ENCODE results near the gene PCDHGA6.

DNA sequence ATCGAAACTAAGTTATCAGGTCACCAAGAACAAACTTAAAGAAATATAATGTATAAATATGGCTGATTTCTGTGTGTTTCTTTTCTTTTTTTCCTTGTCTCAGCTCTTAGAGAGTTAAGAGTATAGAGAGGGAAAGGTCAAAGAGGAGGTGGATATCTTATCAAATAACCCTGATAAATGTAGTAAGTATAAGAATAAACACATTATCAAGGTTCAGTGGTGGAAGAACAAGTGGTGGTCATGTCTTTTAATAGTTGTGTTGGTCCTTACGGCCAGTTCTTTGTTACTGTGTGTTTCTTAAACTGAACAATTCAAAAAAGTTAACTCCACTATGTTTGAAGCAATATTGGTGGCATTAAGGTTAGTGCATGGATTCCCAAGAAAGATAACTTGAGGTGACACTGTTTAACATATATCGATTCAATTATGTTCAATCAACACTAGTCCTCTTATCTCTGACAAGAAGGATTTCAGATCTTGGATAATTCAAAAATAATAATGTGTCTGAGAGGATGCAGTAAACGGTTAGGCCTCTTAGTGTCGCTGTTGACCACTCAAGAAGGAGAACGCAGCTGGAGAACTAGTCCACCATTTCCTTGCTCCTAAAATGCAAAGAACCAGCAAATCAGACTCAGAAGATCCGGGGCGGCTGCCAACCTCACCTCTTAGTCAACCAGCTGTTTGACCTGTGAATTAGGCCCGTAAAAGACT, 30.3 kb upstream of the PCDHGA6 start, which contains the start of gene PCDHGA3:
- no peak for TF ChIP-seq CSRNP3 (CRISPR knock-in tag; IDR thresholded peaks at IDR 0.05)
- no peak for TF ChIP-seq ESRRG (CRISPR knock-in tag; IDR thresholded peaks at IDR 0.05)
- TF ChIP-seq PATZ1 (CRISPR knock-in tag; IDR thresholded peaks at IDR 0.05; ENCODE audit: borderline replicate concordance), result no peak
- TF ChIP-seq ZFP30 (CRISPR knock-in tag; IDR thresholded peaks at IDR 0.05), result no peak
- no peak for TF ChIP-seq ZFP3 (CRISPR knock-in tag; IDR thresholded peaks at IDR 0.05)
